Tibial artery (tissue), 4 donors: ENCODE data around the gene RNF121.
A peak's percentile ranks its signal among the peaks of the same experiment; 100 is the strongest.

ENCODE experiments used
- DNase-seq, 2 donors: peaks; one replicate each; pipeline ENCODE4 v3.0.0-alpha.2; 2019
- H3K27ac ChIP-seq, 2 donors: fragments of 200-600 bp; sonication (generic) in 1 of 2; 1 replicate in 1 of 2; 2 replicates in 1 of 2; pipeline ENCODE4 v1.5.1; 2018 to 2019; ENCODE audit warnings: mild to moderate bottlenecking in 1 of 2
- H3K27me3 ChIP-seq, 2 donors: fragments of 200-600 bp; sonication (generic) in 1 of 2; one replicate each; pipeline versions ENCODE4 v1.5.1 to v1.6.0; 2016 to 2019
- H3K36me3 ChIP-seq, 3 donors: fragments of 200-600 bp; sonication (generic) in 2 of 3; one replicate each; pipeline ENCODE4 v1.5.1; 2016 to 2019; ENCODE audit warnings: mild to moderate bottlenecking in 2 of 3
- H3K4me1 ChIP-seq, 4 donors: fragments of 200-600 bp; sonication (generic) in 2 of 4; 1 replicate in 3 of 4; 2 replicates in 1 of 4; pipeline ENCODE4 v1.5.1; 2016 to 2019
- H3K4me3 ChIP-seq, 2 donors: fragments of 200-600 bp; sonication (generic) in 1 of 2; 1 replicate in 1 of 2; 2 replicates in 1 of 2; pipeline ENCODE4 v1.5.1; 2018 to 2019; ENCODE audit warnings: mild to moderate bottlenecking in 2 of 2
- H3K9me3 ChIP-seq, 3 donors: fragments of 200-600 bp; sonication (generic) in 1 of 3; one replicate each; pipeline ENCODE4 v1.5.1; 2016 to 2019
- CTCF ChIP-seq, 2 experiments: fragments of 200-600 bp in 1 of 2; fragments of 450-650 bp in 1 of 2; IDR thresholded peaks; one replicate each; pipeline ENCODE4 v1.5.1; 2017 to 2019; ENCODE audit warnings: antibody characterized with exemption in 2 of 2, mild to moderate bottlenecking in 1 of 2, moderate library complexity in 1 of 2
- intact Hi-C: fragments of 100-400 bp; cut with DNase I; formaldehyde crosslinking; loops from one replicate; pipeline ENCODE4 v1.15.0; 2023; ENCODE audit warnings: low total_unique reads

The RNF121 gene

GRCh38 chr11:71977743-71978418 lies 49.0 kb downstream of the RNF121 start:
- peaks cover 0 to 19% (median 0%) of the 10 kb centered on the region in 3 donors for H3K36me3 ChIP-seq
- intact Hi-C loops: no loop called here
- H3K4me3 ChIP-seq: no peak overlapping the region
- no peaks in the 10 kb centered on the region for H3K9me3 ChIP-seq
- H3K4me1 ChIP-seq: no peaks in the 10 kb centered on the region
- DNase-seq: peak in 1 of 2 donors; percentile 54
- peak; percentile 67 to 77 for TF ChIP-seq CTCF (IDR thresholded peaks at IDR 0.05)
- no peaks in the 10 kb centered on the region for H3K27me3 ChIP-seq
- no peak overlapping the region for H3K27ac ChIP-seq

DNA sequence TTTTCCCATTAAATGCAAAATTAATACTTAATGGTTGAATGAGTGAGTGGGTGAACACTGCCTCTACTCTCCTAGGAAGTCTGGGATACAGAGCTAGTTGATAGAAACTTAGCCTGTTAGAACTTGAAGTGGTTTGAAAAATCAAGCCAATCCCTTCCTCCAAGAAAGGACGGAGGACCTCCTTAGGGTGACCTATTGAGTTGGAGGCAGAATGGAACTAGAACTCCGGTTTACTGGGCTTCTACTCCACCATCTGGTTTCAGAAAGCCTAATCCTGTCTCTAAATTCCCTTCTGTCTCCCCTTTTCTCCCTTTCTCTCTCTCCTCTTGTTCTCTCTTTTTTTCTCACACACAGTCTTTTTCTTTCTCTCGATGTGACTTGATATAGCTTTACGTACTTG lies 50.2 kb downstream of the RNF121 start:
- no peaks in the 10 kb centered on the region for H3K9me3 ChIP-seq
- H3K4me1 ChIP-seq: no peaks in the 10 kb centered on the region
- no peak for DNase-seq
- intact Hi-C loops: no loop called here
- TF ChIP-seq CTCF (IDR thresholded peaks at IDR 0.05): no peak
- H3K4me3 ChIP-seq: no peak overlapping the region
- H3K27ac ChIP-seq: no peak overlapping the region
- H3K27me3 ChIP-seq: no peaks in the 10 kb centered on the region
- H3K36me3 ChIP-seq: peaks cover 6 to 27% (median 9%) of the 10 kb centered on the region in 3 donors

DNA sequence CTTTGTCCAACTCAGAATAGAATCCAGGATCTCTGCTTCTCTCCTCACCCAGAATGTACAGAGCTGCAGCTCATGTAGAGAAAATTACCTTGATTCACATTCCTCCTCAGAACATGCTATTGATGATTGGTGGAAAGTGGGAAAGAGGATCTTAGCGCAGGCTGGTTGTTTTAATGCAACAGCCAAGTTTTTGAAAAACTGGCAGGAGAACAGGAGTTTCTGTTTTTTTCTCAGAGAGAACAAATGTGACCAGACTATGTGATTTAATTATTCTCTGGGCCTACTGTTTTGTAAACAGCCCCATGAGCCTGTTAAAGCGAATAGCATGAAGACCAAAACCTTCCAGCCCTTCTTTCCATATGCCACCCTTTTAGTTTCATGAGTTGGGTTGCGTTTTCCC lies 50.8 kb downstream of the RNF121 start:
- no peak for DNase-seq
- H3K36me3 ChIP-seq: peaks cover 9 to 21% (median 9%) of the 10 kb centered on the region in 3 donors
- H3K27ac ChIP-seq: no peak overlapping the region
- H3K27me3 ChIP-seq: no peaks in the 10 kb centered on the region
- H3K9me3 ChIP-seq: no peaks in the 10 kb centered on the region
- intact Hi-C loops: no loop called here
- H3K4me1 ChIP-seq: no peaks in the 10 kb centered on the region
- no peak overlapping the region for H3K4me3 ChIP-seq
- TF ChIP-seq CTCF (IDR thresholded peaks at IDR 0.05): no peak

- Histone ChIP-seq H3K36me3 (peaks cover 9 to 19% (median 18%) of the 10 kb centered on the region in 3 donors), H3K4me1 (peaks cover 0 to 26% (median 10%) of the 10 kb centered on the region in 4 donors), H3K4me3 (no peak overlapping the region), H3K27ac (no peak overlapping the region), H3K9me3 (no peaks in the 10 kb centered on the region), H3K27me3 (no peaks in the 10 kb centered on the region)
- TF ChIP-seq CTCF (IDR thresholded peaks at IDR 0.05): no peak
- intact Hi-C loops: no loop called here
- no peak for DNase-seq
Observed at GRCh38 chr11:71986131-71986530, 57.3 kb downstream of the RNF121 start.

DNA sequence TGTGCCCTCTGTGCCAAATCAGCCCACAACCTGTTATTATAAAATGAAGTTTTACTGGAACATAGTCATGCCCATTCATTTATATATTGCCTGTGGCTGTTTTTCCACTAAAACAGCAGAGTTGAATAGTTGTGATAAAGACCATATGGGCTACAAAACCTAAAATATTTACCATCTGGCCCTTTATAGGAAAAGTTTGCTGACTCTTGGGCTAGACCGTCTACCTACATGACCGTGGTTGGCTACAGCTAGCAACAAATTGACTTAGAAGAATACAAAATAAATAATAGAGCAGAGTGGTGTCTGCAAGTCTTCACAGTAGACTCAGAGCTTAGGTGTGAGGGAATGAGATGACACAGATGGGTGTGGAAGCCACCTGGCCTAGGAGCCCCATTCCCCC lies 58.7 kb downstream of the RNF121 start:
- Histone ChIP-seq H3K4me1 (peaks cover 0 to 26% (median 10%) of the 10 kb centered on the region in 4 donors), H3K9me3 (no peaks in the 10 kb centered on the region), H3K4me3 (no peak overlapping the region), H3K27me3 (no peaks in the 10 kb centered on the region), H3K27ac (peak overlapping the region in 1 of 2 donors; percentile 47), H3K36me3 (peaks cover 9 to 24% (median 19%) of the 10 kb centered on the region in 3 donors)
- DNase-seq: no peak
- intact Hi-C loops: no loop called here
- no peak for TF ChIP-seq CTCF (IDR thresholded peaks at IDR 0.05)
